Calu3 (cell line): ENCODE data around the gene GNB1. TPM values are rescaled to one million over a fixed set of nuclear protein-coding genes. Genes with fewer than 3 reads are reported as not detected.

Experiments used
- BruUV-seq: library from RNA; stranded (reverse); fragments of 400-500 nt; replicated peaks from 2 replicates; lab custom pipeline; 2021; lab: Mats Ljungman, UMichigan
- CTCF ChIA-PET: fragments of 300-600 bp; sonication (Branson Sonifier 250); formaldehyde crosslinking; loops from one replicate; lab custom pipeline; 2022; ENCODE audit warnings: antibody characterized with exemption; lab: Charles Lee
- DNase-seq: peaks from one replicate; pipeline ENCODE4 v3.0.0; 2022
- H3K27ac Mint-ChIP-seq: one replicate; pipeline ENCODE4 v1.8.0; 2022; ENCODE audit warnings: mixed read lengths; ENCODE audit not compliant: unreplicated experiment
- H3K27me3 Mint-ChIP-seq: one replicate; pipeline ENCODE4 v1.8.0; 2022; ENCODE audit warnings: mixed read lengths; ENCODE audit not compliant: unreplicated experiment
- H3K36me3 Mint-ChIP-seq: one replicate; pipeline ENCODE4 v1.8.0; 2022; ENCODE audit warnings: mild to moderate bottlenecking, moderate library complexity, mixed read lengths; ENCODE audit not compliant: insufficient read depth, unreplicated experiment
- H3K4me1 Mint-ChIP-seq: one replicate; pipeline ENCODE4 v1.8.0; 2022; ENCODE audit warnings: mild to moderate bottlenecking, low read depth, mixed read lengths; ENCODE audit not compliant: unreplicated experiment
- H3K4me3 Mint-ChIP-seq: one replicate; pipeline ENCODE4 v1.8.0; 2022; ENCODE audit warnings: mild to moderate bottlenecking, low read depth, moderate library complexity, mixed read lengths; ENCODE audit not compliant: unreplicated experiment
- H3K9me3 Mint-ChIP-seq: one replicate; pipeline ENCODE4 v1.8.0; 2022; ENCODE audit warnings: low read depth, mixed read lengths; ENCODE audit not compliant: unreplicated experiment
- intact Hi-C: fragments of 100-400 bp; cut with micrococcal nuclease; formaldehyde crosslinking; loops from one replicate; pipeline ENCODE4 v1.10.0; 2022; ENCODE audit not compliant: unreplicated experiment
- total RNA-seq: library from RNA; stranded (reverse); gene quantifications from 2 replicates; pipeline ENCODE4 v1.2.3, GENCODE V29; 2022
- TF ChIP-seq, protein P1 (sequence below): fragments of 200-600 bp; IDR thresholded peaks from one replicate; pipeline ENCODE4 v1.8.0; 2022; ENCODE audit warnings: antibody characterized with exemption; ENCODE audit not compliant: unreplicated experiment

The GNB1 gene
- total RNA-seq, 1 experiment from 2014 or later = 252 TPM

DNA sequence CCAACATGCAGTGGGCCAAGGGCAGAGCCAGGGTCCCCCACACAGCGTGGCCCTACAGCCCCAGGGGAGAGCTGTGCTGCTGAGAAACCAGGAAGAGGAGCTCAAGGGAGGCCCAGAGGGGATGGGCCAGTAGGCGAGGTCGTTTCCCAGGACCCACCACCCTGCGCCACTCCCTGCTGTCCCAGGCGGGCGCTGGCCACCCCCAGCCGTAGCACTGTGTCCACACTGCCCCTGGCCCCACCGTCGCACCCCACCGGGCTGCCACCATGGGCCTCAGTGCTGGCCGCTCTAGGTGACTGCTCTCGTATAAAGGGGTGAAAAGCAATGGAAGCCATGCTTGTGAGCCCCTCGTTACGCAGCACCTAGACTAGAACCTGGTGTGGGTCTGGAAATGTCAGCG is 135.0 kb downstream of the GNB1 start:
- Mint-ChIP-seq H3K27me3 (no peaks in the 10 kb centered on the region), H3K9me3 (no peaks in the 10 kb centered on the region), H3K36me3 (peaks cover 36% of the 10 kb centered on the region), H3K4me3 (no peak overlapping the region), H3K27ac (no peak overlapping the region), H3K4me1 (peaks cover 27% of the 10 kb centered on the region)
- intact Hi-C loops = no loop called here
- TF ChIP-seq, protein P1, sequence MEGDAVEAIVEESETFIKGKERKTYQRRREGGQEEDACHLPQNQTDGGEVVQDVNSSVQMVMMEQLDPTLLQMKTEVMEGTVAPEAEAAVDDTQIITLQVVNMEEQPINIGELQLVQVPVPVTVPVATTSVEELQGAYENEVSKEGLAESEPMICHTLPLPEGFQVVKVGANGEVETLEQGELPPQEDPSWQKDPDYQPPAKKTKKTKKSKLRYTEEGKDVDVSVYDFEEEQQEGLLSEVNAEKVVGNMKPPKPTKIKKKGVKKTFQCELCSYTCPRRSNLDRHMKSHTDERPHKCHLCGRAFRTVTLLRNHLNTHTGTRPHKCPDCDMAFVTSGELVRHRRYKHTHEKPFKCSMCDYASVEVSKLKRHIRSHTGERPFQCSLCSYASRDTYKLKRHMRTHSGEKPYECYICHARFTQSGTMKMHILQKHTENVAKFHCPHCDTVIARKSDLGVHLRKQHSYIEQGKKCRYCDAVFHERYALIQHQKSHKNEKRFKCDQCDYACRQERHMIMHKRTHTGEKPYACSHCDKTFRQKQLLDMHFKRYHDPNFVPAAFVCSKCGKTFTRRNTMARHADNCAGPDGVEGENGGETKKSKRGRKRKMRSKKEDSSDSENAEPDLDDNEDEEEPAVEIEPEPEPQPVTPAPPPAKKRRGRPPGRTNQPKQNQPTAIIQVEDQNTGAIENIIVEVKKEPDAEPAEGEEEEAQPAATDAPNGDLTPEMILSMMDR = no peak
- CTCF ChIA-PET = no interaction called here
- no TSS peak for BruUV-seq
- DNase-seq = no peak

DNA sequence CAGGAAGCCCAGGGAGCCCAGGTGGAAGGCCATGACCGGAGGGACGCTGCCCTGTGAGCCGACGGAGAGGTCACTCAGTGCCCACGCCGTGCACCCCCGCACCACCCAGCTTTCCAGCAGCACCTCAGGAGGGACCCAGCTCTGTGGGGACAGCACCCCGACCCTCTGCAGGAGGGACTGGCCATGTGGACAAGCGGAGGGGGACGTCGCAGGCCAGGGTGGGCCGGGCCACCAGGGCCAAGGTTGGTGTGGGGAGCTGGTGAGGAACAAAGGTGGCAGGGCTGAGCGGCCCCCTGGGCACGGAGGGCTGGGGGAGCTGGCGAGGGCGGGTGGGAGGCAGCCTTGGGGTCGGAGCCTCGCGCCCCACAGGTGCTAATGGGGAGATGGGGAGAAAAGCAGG is 135.5 kb downstream of the GNB1 start:
- Mint-ChIP-seq H3K27me3 (no peaks in the 10 kb centered on the region), H3K27ac (no peak overlapping the region), H3K4me3 (no peak overlapping the region), H3K9me3 (no peaks in the 10 kb centered on the region), H3K4me1 (peaks cover 27% of the 10 kb centered on the region), H3K36me3 (peaks cover 34% of the 10 kb centered on the region)
- BruUV-seq = no TSS peak
- DNase-seq = no peak
- intact Hi-C loops = no loop called here
- CTCF ChIA-PET = no interaction called here
- TF ChIP-seq, protein P1 = no peak

DNA sequence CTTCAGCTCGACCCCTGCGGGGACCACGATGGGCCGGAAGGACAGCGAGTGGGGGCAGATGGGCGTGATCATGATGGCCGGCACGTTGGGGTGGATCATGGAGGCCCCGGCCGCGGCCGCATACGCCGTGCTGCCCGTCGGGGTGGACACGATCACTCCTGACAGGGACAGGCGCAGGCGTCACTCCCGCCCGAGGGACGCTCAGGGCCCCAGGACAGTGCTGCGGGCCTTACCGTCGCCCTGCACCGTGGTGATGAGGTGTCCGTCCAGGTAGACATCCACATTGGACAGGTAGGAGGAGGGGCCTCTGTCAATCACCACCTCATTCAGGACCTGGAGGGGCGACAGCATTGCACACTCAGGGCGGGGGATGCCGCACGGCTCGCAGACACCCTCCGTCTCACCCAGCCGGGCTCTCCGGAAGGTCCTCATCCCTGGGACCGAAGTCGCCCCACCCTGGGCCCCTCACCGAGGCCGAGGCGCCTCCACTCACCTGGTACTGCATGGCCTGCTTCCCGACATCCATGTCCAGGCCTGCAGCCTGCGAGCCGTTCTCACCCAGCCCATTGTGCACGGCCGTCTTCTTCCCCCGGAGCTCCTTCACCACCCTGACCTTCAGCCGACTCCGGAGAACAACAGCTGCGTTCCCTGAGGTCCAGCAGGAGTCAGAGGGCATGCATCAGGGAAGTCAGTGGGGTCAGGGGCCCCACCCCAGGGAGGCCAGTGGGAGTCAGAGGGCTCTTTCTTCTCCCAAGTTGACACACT is 136.7 kb downstream of the GNB1 start:
- peaks cover 26% of the 10 kb centered on the region for H3K36me3 Mint-ChIP-seq
- H3K4me1 Mint-ChIP-seq = peaks cover 19% of the 10 kb centered on the region
- CTCF ChIA-PET = no interaction called here
- no peak overlapping the region for H3K27ac Mint-ChIP-seq
- BruUV-seq = no TSS peak
- no peaks in the 10 kb centered on the region for H3K27me3 Mint-ChIP-seq
- intact Hi-C loops = no loop called here
- DNase-seq = no peak
- no peak overlapping the region for H3K4me3 Mint-ChIP-seq
- TF ChIP-seq, protein P1 = no peak
- no peaks in the 10 kb centered on the region for H3K9me3 Mint-ChIP-seq

DNA sequence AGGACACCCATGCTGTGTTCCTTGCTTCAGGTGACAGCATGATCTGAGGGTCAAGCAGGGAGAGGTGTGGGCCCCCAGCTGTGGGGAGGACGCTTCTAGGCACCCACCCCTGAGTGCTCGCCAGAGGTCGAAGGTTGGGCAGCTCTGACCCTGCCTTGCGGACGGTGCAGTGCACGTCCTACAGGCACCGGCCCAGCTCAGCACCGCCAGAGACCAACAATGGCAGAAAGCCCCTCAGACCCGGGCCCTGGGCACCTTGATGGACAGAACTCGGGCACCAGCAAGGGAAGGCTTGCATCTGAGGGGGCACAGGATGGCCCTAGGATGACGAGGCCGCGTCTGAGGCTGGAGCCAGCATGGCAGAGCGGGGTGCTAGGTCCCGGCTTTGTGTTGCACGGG is 137.3 kb downstream of the GNB1 start:
- no peaks in the 10 kb centered on the region for H3K9me3 Mint-ChIP-seq
- H3K36me3 Mint-ChIP-seq = peaks cover 23% of the 10 kb centered on the region
- intact Hi-C loops = no loop called here
- BruUV-seq = no TSS peak
- no peak for DNase-seq
- peaks cover 13% of the 10 kb centered on the region for H3K4me1 Mint-ChIP-seq
- no peak overlapping the region for H3K4me3 Mint-ChIP-seq
- TF ChIP-seq, protein P1 = no peak
- CTCF ChIA-PET = no interaction called here
- no peaks in the 10 kb centered on the region for H3K27me3 Mint-ChIP-seq
- H3K27ac Mint-ChIP-seq = no peak overlapping the region
